NCI-H69 (cell line): ENCODE measurements around the gene FRMD4A.

Experiments
- DNase-seq: peaks from one replicate; lab custom pipeline; 2025; lab: John Stamatoyannopoulos, UW

The FRMD4A gene

GRCh38 chr10:14330388-14331061 lies at the start of gene FRMD4A:
Gene FRMD4A, minus strand, starts transcription at chr10:14330924.
- no peak for DNase-seq

- DNase-seq: no peak
Measured at GRCh38 chr10:14379556-14380280, 49.0 kb upstream of the FRMD4A start.

GRCh38 chr10:14378387-14378960 lies 47.8 kb upstream of the FRMD4A start:
- no peak for DNase-seq

- peak; percentile 20 for DNase-seq
Measured at GRCh38 chr10:14377591-14378175, 47.0 kb upstream of the FRMD4A start.

- no peak for DNase-seq
Measured at GRCh38 chr10:14374745-14375445, 44.2 kb upstream of the FRMD4A start.

- peak; percentile 55 for DNase-seq
Measured at GRCh38 chr10:14372606-14373005, 41.9 kb upstream of the FRMD4A start.

GRCh38 chr10:14371581-14371980 lies 40.9 kb upstream of the FRMD4A start:
- DNase-seq: peak; percentile 90

- DNase-seq: no peak
Measured at GRCh38 chr10:14370894-14371293, 40.2 kb upstream of the FRMD4A start.

- no peak for DNase-seq
Measured at GRCh38 chr10:14369906-14370305, 39.2 kb upstream of the FRMD4A start.

- DNase-seq: no peak
Measured at GRCh38 chr10:14366760-14367159, 36.0 kb upstream of the FRMD4A start.

GRCh38 chr10:14365266-14365665 lies 34.5 kb upstream of the FRMD4A start:
- no peak for DNase-seq

- no peak for DNase-seq
Measured at GRCh38 chr10:14362104-14362503, 31.4 kb upstream of the FRMD4A start.

- no peak for DNase-seq
Measured at GRCh38 chr10:14360961-14361360, 30.2 kb upstream of the FRMD4A start.

GRCh38 chr10:14360515-14360914 lies 29.8 kb upstream of the FRMD4A start:
- DNase-seq: no peak

- DNase-seq: peak; percentile 95
Measured at GRCh38 chr10:14358886-14359573, 28.3 kb upstream of the FRMD4A start.

- no peak for DNase-seq
Measured at GRCh38 chr10:14356921-14357320, 26.2 kb upstream of the FRMD4A start.

GRCh38 chr10:14355750-14356149 lies 25.0 kb upstream of the FRMD4A start:
- no peak for DNase-seq

GRCh38 chr10:14353291-14353913 lies 22.7 kb upstream of the FRMD4A start:
- peak; percentile 72 for DNase-seq

- DNase-seq: no peak
Measured at GRCh38 chr10:14350006-14350405, 19.3 kb upstream of the FRMD4A start.

GRCh38 chr10:14349081-14349480 lies 18.4 kb upstream of the FRMD4A start:
- peak; percentile 62 for DNase-seq

GRCh38 chr10:14345262-14345661 lies 14.5 kb upstream of the FRMD4A start:
- DNase-seq: no peak
